GM08714 (cell line): Measurements from ENCODE around the gene ERCC6L.

Experiments
- H3K4me3 ChIP-seq: fragments of 200-500 bp; sonication (Bioruptor generic); 2 replicates; pipeline ENCODE4 v1.5.1; 2014; ENCODE audit warnings: mild to moderate bottlenecking, low read length, inconsistent platforms
- ZNF274 ChIP-seq: IDR thresholded peaks from 2 replicates; pipeline ENCODE4 v1.6.1; 2012; ENCODE audit warnings: mild to moderate bottlenecking, low read depth, low read length

Gene ERCC6L, protein sequence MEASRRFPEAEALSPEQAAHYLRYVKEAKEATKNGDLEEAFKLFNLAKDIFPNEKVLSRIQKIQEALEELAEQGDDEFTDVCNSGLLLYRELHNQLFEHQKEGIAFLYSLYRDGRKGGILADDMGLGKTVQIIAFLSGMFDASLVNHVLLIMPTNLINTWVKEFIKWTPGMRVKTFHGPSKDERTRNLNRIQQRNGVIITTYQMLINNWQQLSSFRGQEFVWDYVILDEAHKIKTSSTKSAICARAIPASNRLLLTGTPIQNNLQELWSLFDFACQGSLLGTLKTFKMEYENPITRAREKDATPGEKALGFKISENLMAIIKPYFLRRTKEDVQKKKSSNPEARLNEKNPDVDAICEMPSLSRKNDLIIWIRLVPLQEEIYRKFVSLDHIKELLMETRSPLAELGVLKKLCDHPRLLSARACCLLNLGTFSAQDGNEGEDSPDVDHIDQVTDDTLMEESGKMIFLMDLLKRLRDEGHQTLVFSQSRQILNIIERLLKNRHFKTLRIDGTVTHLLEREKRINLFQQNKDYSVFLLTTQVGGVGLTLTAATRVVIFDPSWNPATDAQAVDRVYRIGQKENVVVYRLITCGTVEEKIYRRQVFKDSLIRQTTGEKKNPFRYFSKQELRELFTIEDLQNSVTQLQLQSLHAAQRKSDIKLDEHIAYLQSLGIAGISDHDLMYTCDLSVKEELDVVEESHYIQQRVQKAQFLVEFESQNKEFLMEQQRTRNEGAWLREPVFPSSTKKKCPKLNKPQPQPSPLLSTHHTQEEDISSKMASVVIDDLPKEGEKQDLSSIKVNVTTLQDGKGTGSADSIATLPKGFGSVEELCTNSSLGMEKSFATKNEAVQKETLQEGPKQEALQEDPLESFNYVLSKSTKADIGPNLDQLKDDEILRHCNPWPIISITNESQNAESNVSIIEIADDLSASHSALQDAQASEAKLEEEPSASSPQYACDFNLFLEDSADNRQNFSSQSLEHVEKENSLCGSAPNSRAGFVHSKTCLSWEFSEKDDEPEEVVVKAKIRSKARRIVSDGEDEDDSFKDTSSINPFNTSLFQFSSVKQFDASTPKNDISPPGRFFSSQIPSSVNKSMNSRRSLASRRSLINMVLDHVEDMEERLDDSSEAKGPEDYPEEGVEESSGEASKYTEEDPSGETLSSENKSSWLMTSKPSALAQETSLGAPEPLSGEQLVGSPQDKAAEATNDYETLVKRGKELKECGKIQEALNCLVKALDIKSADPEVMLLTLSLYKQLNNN

DNA sequence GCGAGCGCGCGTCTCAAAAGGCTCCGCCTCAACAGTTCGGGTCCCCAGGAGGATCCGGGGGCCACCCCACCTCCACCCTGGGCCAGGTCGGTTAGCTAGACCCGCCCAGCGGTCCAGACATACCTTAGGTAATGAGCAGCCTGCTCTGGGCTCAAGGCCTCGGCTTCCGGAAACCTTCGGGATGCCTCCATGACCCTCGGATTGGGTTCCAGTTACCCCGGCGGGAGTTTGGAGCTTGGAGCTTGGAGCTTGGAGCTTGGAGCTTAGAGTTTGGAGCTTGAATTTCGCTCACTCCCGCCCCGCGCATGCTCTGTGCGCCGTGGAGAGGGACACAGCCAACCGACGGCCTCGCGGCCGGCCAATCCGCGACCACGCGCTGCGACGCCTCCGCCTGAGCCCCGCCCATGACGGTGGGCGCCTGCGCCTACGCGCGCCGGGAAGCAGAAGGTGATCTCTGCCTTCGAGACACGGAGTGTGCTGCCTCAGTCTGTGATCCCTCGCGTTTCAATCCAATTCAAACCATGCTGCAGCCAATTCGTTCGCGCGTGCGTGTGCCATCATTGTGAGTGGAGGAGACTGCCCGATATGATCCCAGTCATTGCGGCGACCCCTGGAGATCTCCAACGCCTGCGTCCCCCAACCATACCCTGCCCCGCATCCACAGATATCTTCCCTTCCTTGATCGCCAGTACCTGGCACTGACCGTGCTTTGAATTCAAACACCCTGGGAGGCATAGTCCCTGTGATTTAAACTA is at the start of gene ERCC6L:
TSS of gene ERCC6L (minus strand) at position 307 of the 755 bp plus-strand sequence. CDS start at position 191, 116 bp downstream.
- no peak for TF ChIP-seq ZNF274

DNA sequence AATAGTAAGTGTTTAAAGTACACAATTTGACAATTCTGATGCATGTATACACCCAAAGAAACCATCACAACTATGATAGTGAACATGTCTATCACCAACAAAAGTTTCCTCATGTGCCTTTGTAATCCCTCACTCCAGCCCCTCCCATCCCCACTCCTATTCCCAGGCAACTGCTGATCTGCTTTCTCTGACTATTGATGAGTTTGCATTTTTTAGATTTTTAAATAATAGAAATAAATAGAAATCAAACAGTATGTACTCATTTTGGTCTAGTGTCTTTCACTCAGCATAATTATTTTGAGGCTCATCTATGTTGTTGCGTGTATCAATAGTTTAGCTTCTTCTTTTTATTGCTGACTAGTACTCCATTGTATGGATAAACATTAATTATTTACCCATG is 43.5 kb upstream of the ERCC6L start:
- H3K4me3 ChIP-seq: no peak overlapping the region
- TF ChIP-seq ZNF274: no peak

More for the DNA sequence above, at the start of gene ERCC6L:
- peak within 1 kb of the TSS; percentile 59 for H3K4me3 ChIP-seq

DNA sequence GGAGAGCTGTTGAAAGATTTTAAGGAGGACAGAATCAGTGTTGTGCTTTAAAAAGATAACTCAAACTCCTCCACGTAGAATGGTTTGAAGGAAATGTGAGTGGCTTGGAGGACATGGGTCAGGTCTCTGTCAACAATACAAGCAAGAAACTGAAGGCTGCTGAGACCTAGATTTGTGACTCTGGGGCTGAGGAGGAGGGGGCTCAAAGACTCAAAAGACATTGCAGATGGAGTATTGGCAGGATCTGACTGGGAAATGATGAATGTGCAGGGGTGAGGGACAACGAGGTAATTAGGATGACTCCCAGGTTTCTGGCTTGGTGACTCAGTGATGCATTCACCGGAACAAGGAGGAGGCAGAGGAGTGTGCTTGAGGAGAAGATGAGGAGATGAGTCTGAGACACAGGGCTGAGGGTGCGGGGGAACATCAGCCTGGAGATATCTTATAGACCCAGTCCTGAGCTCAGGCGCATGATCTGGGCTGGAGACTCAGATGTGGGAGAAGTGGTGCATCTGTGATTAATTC is 41.6 kb upstream of the ERCC6L start:
- TF ChIP-seq ZNF274: no peak
- no peak overlapping the region for H3K4me3 ChIP-seq

DNA sequence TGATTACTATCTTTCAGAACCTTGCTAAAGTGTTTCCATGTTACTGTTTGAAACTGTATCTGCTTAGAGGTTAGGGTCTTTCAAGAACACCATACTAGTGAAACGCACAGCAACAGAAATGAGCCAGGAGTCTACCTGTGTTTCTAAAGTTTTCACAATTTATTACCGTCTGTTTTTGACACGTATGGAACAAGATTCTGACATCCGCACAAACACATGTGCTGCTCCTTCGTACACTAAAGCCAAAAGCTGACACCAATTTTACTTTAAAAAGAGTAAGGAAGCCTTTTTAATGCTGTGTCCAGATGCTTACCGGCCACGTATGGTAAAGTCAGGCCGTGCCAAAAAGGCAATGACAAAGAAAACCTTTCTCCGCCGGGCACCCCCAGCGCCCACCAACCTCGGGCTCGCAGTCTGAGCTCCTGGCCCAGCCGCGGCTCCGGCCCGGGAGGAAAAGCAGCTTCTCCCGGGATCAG is 37.7 kb upstream of the ERCC6L start:
- H3K4me3 ChIP-seq: peak overlapping the region; percentile 100
- TF ChIP-seq ZNF274: no peak

DNA sequence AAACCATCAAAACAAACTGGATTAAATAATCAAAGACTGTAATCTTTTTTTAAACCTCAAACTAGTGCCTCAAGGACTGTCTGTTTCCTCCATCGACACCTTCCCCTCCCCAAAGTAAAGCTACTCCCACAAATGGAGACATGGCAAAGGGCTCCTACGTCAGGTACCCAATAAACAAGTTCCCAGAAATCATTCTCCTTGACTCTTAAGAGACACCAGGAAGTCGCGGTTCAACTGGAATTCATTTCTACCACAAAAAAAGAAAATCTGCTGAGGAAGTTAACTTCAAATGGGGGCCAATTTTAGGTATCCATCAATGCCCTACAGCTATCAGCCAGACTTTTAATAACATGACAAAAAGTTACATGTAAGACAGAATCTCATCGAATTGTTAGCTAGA is 35.7 kb upstream of the ERCC6L start:
- peak overlapping the region; percentile 100 for H3K4me3 ChIP-seq
- TF ChIP-seq ZNF274: no peak

DNA sequence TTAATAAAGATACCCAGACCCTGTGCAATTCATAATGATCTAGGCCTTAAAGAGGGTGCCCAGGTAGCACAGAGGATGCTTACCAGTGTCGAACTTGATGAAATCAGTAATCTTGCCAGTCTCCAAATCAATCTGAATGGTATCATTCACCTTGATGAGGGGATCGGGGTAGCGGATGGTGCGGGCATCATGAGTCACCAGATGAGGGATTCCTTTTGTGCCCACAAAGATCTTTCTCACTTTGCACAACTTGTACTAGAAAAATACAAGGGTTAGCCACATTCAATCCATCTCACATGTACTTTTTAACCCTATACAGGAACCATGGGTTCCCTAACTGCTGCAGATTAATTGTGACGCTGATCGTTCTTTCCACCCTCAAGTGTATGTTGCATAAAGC is 34.9 kb upstream of the ERCC6L start:
- no peak for TF ChIP-seq ZNF274
- H3K4me3 ChIP-seq: no peak overlapping the region; the same call in 1 of the 2 replicates

DNA sequence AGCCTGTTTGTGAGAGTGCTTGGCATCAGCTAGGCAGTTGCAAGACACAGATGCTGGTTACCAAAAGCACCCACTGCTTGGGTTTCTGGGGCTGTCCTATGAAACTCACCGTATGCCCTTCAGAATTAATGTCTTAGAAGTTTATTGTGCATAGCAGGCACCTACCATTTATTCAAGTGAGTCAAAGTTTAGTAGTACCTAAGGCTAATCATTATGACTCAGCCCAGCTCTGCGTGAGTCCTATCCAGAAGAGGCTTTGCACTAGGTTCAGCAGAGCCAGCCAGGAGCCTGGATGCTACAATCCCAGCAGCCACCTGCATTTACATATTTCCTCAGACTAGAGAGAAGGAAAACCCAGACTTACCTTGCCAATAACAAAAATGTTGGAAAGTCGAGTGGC is 34.0 kb upstream of the ERCC6L start:
- TF ChIP-seq ZNF274: no peak
- H3K4me3 ChIP-seq: no peak overlapping the region

DNA sequence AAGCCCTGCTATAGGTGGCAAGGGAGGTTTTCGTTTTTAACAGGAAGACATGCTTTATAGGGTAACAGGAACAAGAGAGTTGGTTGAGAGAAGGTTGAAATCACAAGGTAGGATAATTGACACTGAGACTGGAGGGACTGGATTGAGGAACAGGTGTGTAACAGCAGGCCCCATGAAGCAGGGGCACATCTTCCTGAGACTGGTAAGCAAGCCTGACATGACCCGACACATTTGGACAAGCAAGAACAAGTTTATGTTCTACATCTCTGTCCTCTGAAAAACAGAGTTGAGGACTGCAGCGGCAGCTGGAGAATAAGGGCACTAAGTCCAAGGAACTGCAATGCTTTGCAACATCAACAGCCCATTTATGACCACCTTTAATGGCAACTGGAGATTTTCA is 33.0 kb upstream of the ERCC6L start:
- no peak for TF ChIP-seq ZNF274

DNA sequence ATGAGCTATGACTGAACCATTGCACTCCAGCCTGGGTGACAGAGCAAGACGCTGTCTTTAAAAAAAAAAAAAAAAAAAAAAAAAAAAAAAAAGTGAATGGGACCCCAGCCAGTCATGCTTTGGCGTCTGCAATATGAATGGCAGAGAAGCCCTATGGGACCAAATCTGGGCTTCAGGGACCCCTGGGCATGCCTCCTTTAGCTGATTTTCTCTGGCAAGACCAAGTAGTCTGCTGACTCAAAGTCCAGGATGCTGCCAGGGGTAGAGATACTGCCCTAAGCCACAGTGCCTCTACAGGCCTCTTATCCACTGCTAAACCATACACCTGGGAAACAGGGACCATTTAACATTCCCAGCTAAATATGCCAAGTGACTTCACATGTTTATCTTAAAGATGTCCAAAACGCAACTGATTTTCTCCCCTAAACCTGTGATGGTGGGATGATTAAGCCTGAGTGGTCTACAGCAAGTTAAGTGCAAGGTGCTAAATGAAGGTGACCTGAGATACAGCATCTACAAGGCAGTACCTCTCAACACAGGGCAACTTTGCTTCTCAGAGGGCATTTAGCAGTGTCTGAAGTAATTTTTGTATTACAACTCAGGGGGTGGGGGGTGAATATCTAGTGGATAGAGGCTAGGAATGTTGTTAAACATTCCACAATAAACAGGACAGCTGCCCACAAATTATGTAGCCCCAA is 32.4 kb upstream of the ERCC6L start:
- no peak for TF ChIP-seq ZNF274
- no peak overlapping the region for H3K4me3 ChIP-seq

More for the DNA sequence above, 33.0 kb upstream of the ERCC6L start:
- no peak overlapping the region for H3K4me3 ChIP-seq

DNA sequence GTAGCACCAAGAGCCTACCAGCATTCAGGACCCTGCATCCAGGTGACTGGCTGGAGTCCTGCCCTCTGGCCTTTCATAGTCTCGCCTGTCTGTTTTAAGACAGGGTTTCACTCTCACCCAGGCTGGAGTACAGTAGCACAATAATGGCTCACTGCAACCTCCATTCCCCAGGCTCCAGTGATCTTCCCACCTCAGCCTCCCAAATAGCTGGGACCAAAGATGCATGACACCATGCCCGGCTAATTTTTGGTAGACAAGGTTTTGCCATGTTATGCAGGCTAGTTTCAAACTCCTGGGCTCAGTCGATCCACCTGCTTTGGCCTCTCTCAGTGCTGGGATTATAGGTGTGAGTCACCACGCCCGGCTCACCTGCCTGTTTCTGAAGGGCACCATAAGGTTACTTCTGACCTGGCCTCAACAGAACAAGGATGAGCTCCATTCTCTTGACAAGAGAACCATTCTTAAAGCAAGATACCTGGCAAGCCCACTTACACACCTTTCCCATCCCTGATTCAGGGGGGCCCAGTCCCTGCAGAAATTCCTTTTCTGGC is 31.6 kb upstream of the ERCC6L start:
- no peak for TF ChIP-seq ZNF274
- no peak overlapping the region for H3K4me3 ChIP-seq

DNA sequence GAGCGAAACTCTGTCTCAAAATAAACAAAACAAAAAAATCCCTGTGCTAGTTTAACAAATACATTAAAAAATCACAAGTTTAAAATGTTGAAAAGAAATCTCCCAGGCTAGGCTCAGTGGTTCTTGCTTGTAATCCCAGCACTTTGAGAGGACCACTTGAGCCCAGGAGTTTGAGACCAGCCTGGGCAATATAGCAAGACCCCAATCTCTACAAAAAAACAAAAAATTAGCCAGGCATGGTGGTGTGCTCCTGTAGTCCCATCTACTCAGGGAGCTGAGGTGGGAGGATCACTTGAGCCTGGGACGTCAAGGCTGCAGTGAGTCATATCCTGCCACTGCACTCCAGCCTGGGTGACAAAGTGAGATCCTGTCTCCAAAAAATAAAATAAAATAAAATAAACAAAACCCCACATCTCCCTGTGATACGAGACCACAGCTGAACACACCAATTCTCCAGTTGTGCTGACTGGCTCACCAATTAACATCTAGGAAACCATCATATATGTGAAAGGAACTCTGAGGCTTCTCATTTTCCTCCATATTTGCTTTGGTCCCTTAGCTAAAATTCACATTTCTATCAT is 30.9 kb upstream of the ERCC6L start:
- H3K4me3 ChIP-seq: no peak overlapping the region
- TF ChIP-seq ZNF274: no peak

DNA sequence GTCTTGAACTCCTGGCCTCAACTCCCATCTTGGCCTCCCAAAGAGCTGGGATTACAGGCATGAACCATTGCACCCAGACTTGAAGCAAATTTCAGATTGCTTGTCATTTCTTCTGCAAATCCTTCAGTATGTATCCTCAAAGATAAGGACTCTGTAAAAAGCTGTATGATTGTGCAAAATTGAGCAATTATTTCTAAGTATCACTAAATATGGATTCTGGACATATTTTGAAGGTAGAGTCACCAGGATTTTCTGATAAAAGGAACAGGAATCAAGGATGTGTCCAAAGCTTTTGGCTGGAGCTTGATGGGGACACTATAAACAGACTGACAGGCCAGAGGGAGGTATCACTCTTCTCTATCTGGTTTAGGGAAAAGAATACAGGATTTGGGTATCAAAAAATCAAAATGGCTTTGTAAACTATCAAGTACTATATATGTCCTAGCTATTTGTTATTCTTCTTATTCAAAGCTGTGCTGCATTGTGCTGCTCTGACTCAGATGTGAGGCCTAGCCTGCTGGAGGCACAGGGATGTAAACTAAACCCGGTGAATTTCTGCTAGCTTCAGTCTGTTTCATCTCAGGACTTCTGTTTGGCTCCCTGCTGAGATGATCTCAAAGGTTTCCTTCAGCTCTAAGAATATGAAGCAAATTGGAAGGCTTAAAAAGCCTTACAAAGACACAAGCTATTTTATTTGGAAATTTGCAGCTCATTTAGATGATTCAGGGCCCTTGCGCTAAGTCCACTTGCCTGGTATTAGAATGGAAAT is 30.0 kb upstream of the ERCC6L start:
- no peak overlapping the region for H3K4me3 ChIP-seq
- TF ChIP-seq ZNF274: no peak
